H1 (cell line): ENCODE data around the gene AP1S1. TPM values are rescaled to one million over a fixed set of nuclear protein-coding genes. Genes with fewer than 3 reads are reported as not detected.
A peak's percentile ranks its signal among the peaks of the same experiment; 100 is the strongest.

ENCODE experiments used
- ATF2 ChIP-seq: IDR thresholded peaks from 2 replicates; pipeline ENCODE4 v1.6.1; 2012; ENCODE audit warnings: low read length, inconsistent platforms
- BRCA1 ChIP-seq: IDR thresholded peaks from 2 replicates; pipeline ENCODE4 v1.6.1; 2012; ENCODE audit warnings: low read depth, low read length, improper control_type of control experiment
- CBX5 ChIP-seq: fragments of 300-800, 300-1000 bp; sonication (generic); IDR thresholded peaks from 2 replicates; pipeline ENCODE4 v1.7.1; 2016; ENCODE audit warnings: antibody characterized with exemption, low read length, low read depth
- CEBPB ChIP-seq: IDR thresholded peaks from 2 replicates; pipeline ENCODE4 v1.6.1; 2012; ENCODE audit warnings: low read depth, low read length
- E2F6 ChIP-seq: IDR thresholded peaks from 2 replicates; pipeline ENCODE4 v1.6.1; 2012; ENCODE audit warnings: inconsistent platforms
- EGR1 ChIP-seq: IDR thresholded peaks from 2 replicates; pipeline ENCODE4 v1.6.1; 2011; ENCODE audit warnings: low read depth, low read length, borderline replicate concordance
- GTF2F1 ChIP-seq: IDR thresholded peaks from 2 replicates; pipeline ENCODE4 v1.6.1; 2012; ENCODE audit warnings: low read depth, low read length, improper control_type of control experiment, borderline replicate concordance
- HDAC2 ChIP-seq, 2 experiments: fragments of 300-600 bp in 1 of 2; sonication (generic) in 1 of 2; IDR thresholded peaks; 2 replicates each; pipeline ENCODE4 v1.6.1; 2011 to 2012; ENCODE audit warnings: low read depth in 2 of 2, low read length in 2 of 2, mild to moderate bottlenecking in 2 of 2, moderate library complexity in 2 of 2, borderline replicate concordance in 1 of 2, inconsistent platforms in 1 of 2
- JUN ChIP-seq: IDR thresholded peaks from 2 replicates; pipeline ENCODE4 v1.6.1; 2011; ENCODE audit warnings: low read depth, mild to moderate bottlenecking, improper control_type of control experiment, low read length
- KDM1A ChIP-seq: fragments of 200-600, 300-600 bp; sonication (generic); IDR thresholded peaks from 2 replicates; pipeline ENCODE4 v1.7.1; 2016; ENCODE audit warnings: mild to moderate bottlenecking, low read length, borderline replicate concordance
- NANOG ChIP-seq: IDR thresholded peaks from 2 replicates; pipeline ENCODE4 v1.6.1; 2011; ENCODE audit warnings: low read length, low read depth, mild to moderate bottlenecking, inconsistent platforms; ENCODE audit not compliant: insufficient read depth, poor library complexity, severe bottlenecking
- NRF1 ChIP-seq: IDR thresholded peaks from 2 replicates; pipeline ENCODE4 v1.6.1; 2011; ENCODE audit warnings: mild to moderate bottlenecking, low read depth, low read length, improper control_type of control experiment
- POLR2A ChIP-seq, 2 experiments: IDR thresholded peaks; 1 replicate in 1 of 2; 2 replicates in 1 of 2; pipeline ENCODE4 v1.6.1; 2011; ENCODE audit warnings: low read depth in 2 of 2, low read length in 2 of 2, mild to moderate bottlenecking in 2 of 2; ENCODE audit errors: control extremely low read depth in 1 of 2
- RFX5 ChIP-seq: IDR thresholded peaks from 2 replicates; pipeline ENCODE4 v1.6.1; 2011; ENCODE audit warnings: low read depth, low read length, improper control_type of control experiment, borderline replicate concordance
- SAP30 ChIP-seq: fragments of 300-600 bp; sonication (generic); IDR thresholded peaks from 2 replicates; pipeline ENCODE4 v1.7.1; 2012; ENCODE audit warnings: low read length, moderate library complexity, mild to moderate bottlenecking, inconsistent platforms; ENCODE audit not compliant: insufficient read depth, insufficient replicate concordance
- SIN3A ChIP-seq, 2 experiments: IDR thresholded peaks in 1 of 2; conservative IDR thresholded peaks in 1 of 2; 2 replicates each; pipeline ENCODE4 v1.6.1; 2011 to 2012; ENCODE audit warnings: low read length in 2 of 2, improper control_type of control experiment in 1 of 2, low read depth in 1 of 2, mild to moderate bottlenecking in 1 of 2
- SIX5 ChIP-seq: IDR thresholded peaks from 2 replicates; pipeline ENCODE4 v1.6.1; 2011; ENCODE audit warnings: mild to moderate bottlenecking, low read depth, low read length
- SP4 ChIP-seq: IDR thresholded peaks from 2 replicates; pipeline ENCODE4 v1.6.1; 2012; ENCODE audit warnings: low read length, inconsistent platforms
- SRF ChIP-seq: IDR thresholded peaks from 2 replicates; pipeline ENCODE4 v1.6.1; 2011; ENCODE audit warnings: mild to moderate bottlenecking, low read depth, low read length, moderate library complexity
- TAF7 ChIP-seq: optimal IDR thresholded peaks from 2 replicates; pipeline ENCODE3; 2011; ENCODE audit warnings: low read depth, mild to moderate bottlenecking, inconsistent platforms, low read length, moderate library complexity, borderline replicate concordance
- ZNF274 ChIP-seq: IDR thresholded peaks from 2 replicates; pipeline ENCODE4 v1.7.0; 2012; ENCODE audit warnings: low read length, borderline replicate concordance; ENCODE audit errors: extremely low read depth
- polyA plus RNA-seq, 7 experiments: library from polyadenylated mRNA; depleted of rRNA in 3 of 7; stranded (reverse) in 5 of 7; unstranded in 2 of 7; fragments of >200 nt in 5 of 7; fragments of 200-250 nt in 2 of 7; gene quantifications; 1 replicate in 5 of 7; 2 replicates in 1 of 7; 4 replicates in 1 of 7; pipeline versions ENCODE4 v1.2.1 to v1.2.3, GENCODE V29; 2011 to 2013; ENCODE audit warnings: missing spikeins in 2 of 7, mixed read lengths in 2 of 7
- total RNA-seq: library from RNA; stranded (reverse); fragmentation: NEBNext Ultra II Directional; extraction: Animal tissue kit (Norgen Biotek cat#: 25700); gene quantifications from 2 replicates; pipeline ENCODE4 v1.2.1, GENCODE V29; 2021

AP1S1 gene
- total and polyA plus RNA-seq, 2 of the 8 experiments (the other 6 are each of a cell fraction or from before 2014, with no cell fraction given): 56.1 to 59.3 TPM

- TF ChIP-seq SIN3A (conservative IDR thresholded peaks at IDR 0.05 in 1 of 2, IDR thresholded peaks at IDR 0.05 in 1 of 2; ENCODE audit: low read depth in 1 of 2, low read length in 2 of 2) (no peak), SP4 (no peak), BRCA1 (no peak), EGR1 (no peak), TAF7 (peak; percentile 61), JUN (no peak), GTF2F1 (no peak), POLR2A (IDR thresholded peaks at IDR 0.05; ENCODE audit: control extremely low read depth in 1 of 2, low read depth in 2 of 2, low read length in 2 of 2) (no peak; a peak in 1 of 3 replicates), SIX5 (no peak), CEBPB (no peak), SRF (no peak), KDM1A (no peak), E2F6 (peak; percentile 76), HDAC2 (IDR thresholded peaks at IDR 0.05; ENCODE audit: borderline replicate concordance in 1 of 2, low read depth in 2 of 2, low read length in 2 of 2) (0 out of 4 replicates have a peak, but pooled peaks of 1 of the 2 experiments have one; percentile 26), RFX5 (no peak), NANOG (no peak), CBX5 (no peak), ZNF274 (no peak), ATF2 (no peak), SAP30 (no peak), NRF1 (no peak)
Measured at GRCh38 chr7:101201695-101202602, 47.7 kb downstream of the AP1S1 start (continued).
